GM18870 (cell line): ENCODE results near the gene GLI2.

Experiments used
- ATAC-seq: cut with Tn5 transposase; IDR thresholded peaks from one replicate; pipeline ENCODE4 v1.9.1; 2021; ENCODE audit warnings: moderate library complexity; ENCODE audit not compliant: unreplicated experiment

GLI2 gene

GRCh38 chr2:120735746-120736170 is at the start of gene GLI2:
Gene GLI2, plus strand, starts transcription at chr2:120735868. Its CDS starts 61,453 bp downstream, at chr2:120797321.
- no peak for ATAC-seq

DNA sequence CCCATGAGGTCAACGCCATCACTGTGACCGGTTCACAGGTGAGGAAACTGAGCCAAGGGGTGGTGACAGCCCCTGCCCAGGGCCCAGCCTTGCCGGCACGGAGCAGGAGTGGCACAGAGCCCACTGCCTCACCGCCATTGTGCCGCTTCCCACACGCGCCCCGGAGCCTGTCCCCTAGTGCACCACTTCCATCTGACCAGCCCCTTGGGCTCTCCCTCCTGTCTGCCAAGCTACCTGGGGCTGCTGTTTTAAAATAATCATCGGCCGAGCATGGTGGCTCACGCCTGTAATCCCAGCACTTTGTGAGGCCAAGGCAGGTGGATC is 49.7 kb upstream of the GLI2 start:
- no peak for ATAC-seq

- ATAC-seq = no peak
These were observed 49.0 kb upstream of the GLI2 start for GRCh38 chr2:120686511-120687168.

DNA sequence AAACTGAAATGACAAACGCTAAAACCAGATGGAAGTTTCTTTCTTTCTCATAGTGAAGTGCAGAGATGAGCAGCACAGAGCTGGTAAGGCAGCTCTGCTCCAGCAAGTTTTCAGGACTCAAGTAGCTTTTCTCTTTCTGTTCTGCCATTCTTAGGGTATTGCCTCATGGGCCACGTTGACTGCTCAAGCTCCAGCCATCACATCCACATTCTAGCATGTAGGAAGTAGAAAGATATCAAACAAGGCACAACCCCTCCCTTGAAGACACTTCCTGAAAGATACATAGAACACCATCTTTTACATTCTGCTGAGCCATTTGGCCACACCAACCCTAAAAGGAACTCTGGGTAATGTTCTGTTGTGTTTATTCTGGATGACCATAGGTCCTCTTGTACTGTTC is 48.5 kb upstream of the GLI2 start:
- ATAC-seq = no peak

GRCh38 chr2:120690521-120690920 is 45.1 kb upstream of the GLI2 start:
- ATAC-seq = no peak

- no peak for ATAC-seq
These were observed 44.3 kb upstream of the GLI2 start for GRCh38 chr2:120691410-120691809.

DNA sequence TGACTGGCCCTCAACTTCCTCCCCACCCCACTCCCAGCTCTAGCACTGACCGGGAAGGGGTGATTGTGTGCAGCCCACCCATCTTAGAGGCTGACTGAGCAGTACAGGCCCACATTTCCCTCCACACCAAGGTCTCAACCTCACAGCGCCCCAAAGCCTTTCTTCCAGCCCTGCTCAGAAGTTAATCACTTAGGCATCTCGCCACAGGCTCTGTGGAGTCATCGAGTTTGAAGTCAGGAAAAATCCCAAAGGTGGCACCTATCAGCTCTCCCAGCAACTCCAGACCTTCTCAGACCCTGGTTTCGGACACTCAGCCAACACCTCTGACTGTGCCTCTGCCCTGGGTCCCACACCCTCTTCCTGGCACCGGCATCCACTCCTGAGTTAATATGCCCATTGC is 43.0 kb upstream of the GLI2 start:
- ATAC-seq = no peak

GRCh38 chr2:120693121-120693520 is 42.5 kb upstream of the GLI2 start:
- ATAC-seq = no peak

GRCh38 chr2:120694034-120694433 is 41.6 kb upstream of the GLI2 start:
- no peak for ATAC-seq

DNA sequence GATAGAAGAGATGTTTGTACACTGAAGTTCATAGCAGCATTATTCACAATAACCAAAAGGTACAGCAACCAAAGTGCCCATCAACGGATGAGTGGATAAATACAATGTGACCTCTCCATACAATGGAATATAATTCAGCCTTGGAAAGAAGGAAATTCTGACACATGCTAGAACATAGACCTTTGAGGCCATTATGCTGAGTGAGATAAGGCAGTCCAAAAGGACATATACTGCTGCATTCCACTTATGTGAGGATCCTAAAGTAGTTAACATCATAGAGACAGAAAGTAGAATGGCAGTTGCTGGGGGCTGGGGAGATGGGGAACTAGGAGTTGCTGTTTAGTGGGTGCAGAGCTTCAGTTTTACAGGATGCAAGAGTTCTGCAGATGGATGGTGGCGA is 38.2 kb upstream of the GLI2 start:
- no peak for ATAC-seq

DNA sequence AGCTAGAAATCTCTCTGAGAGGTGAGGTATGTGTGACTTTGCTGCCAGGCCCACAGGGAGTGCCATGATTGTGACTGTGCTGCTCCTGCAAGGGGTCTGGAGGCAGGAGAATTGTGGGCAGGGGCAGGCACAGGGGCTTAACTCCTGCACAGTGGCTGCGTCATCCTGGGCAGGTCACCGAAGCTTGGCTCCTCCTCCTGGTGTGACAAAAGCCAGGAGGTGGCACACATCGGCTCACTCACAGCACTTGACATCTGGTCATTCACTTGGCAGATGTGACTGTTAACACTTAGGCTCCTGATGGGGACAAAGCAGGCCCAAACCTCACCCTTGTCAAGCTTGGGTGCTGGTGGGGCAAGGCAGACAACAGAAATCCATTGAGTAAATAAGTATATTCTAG is 36.4 kb upstream of the GLI2 start:
- ATAC-seq = no peak

GRCh38 chr2:120700659-120701058 is 35.0 kb upstream of the GLI2 start:
- no peak for ATAC-seq

DNA sequence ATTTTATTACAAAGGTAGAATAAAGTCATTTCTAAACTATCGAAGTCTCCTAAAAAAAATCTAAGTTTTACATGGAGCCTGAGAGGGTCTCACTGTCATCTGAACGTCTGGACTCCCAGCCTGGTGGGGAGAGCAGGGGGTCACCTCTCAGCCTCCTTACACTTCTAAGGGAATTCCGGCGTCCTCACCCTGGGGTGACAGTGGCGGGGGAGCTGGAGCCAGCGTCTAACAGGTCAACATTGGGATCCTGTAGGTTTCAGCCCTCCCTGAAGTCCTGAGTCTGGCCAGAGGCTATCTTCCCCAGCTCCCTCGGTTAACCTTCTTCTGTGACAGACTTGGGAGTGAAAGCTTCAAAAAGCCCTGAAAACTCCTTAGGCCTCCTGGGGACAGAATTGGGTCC is 34.6 kb upstream of the GLI2 start:
- ATAC-seq = no peak

DNA sequence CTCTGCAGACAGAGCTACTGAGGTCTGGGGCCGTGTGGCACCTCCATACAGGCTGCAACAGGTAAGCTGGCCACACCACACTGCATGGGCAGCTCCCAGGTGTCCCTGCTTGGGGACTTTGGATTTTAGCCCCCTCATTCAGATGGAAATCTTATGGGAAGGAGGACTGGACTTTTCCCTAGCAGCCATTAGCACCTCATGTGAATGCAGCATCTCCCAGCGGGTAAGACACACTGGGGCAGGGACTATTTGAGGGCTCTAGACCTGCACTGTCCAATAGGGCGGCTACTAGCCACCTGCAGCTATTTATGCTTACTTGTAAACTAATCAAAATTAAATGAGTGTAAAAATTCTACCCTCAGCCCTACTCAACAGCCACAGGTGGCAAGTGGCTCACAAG is 34.2 kb upstream of the GLI2 start:
- ATAC-seq = no peak

DNA sequence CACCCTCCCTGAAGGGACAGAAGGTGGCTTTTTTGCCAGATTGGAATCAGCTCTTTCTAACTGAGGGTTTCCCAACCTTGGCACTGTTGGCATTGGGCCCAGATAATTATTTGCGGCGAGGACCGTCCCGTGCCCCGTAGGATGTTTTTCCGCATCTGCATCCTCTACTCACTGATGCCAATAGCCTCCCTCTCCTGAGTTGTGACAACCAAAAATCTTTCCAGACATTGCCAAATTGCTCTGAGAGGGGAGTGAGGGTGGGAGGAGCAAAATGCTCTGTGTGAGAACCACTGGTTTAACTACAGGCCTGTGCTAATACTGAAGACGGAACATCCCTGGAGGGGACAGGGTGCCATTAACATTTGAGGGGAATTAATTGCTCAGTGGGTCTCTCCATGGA is 33.6 kb upstream of the GLI2 start:
- no peak for ATAC-seq

DNA sequence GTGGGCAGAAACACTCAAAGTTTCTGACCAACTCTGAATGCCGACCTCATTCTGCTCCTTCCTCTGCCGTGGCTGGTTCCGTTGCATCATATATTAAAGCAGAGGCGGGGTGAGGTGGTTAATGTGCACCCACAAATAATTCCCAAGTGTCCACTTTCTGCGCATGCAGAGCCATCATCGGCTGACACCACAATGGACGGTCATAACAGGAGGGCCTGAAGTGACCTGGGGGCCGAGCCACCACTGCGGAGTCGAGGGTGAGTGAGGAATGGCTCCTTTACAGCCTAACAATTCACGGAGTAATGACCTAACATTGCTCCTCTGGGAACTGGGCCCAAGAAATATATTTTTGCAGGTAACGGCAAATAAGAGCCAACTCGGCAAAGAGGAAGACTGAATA is 32.9 kb upstream of the GLI2 start:
- ATAC-seq = no peak

GRCh38 chr2:120703330-120703994 is 32.2 kb upstream of the GLI2 start:
- no peak for ATAC-seq

GRCh38 chr2:120704696-120705095 is 31.0 kb upstream of the GLI2 start:
- no peak for ATAC-seq

DNA sequence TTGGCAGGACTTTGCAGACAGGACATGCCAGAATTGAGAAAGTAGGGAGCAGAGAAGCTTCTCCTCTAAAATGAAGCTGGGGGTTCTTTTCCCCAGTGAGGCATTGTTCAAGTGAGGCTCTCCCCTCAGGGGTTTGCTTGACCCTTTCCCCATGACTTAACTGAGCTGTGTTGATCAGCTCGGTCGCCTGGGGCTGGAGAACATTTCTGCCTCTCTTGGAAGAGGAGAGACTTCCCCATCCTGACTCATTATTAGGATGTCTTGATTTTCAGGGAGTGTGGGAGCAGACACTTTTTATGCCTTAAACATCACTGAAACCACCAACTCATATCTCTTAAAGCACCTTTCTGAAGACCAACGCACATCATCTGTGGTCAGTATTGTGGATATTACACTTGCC is 27.9 kb upstream of the GLI2 start:
- no peak for ATAC-seq

DNA sequence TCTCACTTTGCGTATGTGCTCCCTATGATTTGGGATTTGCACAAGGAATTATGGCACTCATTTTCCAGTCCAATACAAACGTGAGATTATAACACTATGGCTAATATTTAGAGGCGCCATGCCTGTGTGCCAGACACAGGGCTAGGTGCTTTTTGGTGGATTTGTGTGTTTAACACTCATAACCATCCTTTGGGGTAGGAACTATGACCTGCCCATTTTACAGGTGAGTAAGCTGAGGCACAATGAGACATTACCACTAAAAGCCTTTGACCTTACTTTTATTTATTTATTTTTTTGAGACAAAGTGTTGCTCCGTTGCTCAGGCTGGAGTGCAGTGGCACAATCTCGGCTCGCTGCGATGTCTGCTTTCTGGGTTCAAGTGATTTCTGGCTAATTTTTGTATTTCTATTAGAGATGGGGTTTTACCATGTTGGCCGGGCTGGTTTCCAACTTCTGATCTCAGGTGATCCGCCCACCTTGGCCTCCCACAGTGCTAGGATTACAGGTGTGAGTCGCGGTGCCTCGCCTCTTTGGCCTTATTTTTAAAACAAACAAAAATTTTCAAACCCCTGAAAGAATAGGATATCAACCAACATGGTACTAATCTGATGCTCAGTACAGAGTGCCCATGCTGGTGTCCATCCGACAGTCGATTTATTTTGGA is 26.6 kb upstream of the GLI2 start:
- ATAC-seq = no peak

DNA sequence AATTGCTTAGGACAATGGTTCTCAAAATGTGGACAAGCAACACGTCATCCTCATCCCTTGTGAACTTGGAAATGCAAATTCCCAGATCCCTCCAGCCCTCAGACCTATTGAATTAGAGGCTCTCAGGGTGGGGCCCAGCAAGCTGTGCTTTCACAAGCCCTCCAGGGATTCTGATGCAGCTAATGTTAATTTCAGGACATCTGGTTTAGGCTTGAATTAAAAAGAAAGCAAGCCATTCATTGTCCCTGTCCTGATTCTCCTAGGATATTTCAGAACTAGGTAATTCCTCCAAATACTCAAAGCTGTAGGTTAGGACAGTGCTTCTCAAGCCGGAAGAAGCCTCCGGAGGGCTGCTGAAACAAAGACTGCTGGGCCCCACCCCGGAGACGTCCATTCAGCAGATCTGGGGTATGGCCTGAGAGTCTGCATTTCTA is 26.0 kb upstream of the GLI2 start:
- no peak for ATAC-seq

DNA sequence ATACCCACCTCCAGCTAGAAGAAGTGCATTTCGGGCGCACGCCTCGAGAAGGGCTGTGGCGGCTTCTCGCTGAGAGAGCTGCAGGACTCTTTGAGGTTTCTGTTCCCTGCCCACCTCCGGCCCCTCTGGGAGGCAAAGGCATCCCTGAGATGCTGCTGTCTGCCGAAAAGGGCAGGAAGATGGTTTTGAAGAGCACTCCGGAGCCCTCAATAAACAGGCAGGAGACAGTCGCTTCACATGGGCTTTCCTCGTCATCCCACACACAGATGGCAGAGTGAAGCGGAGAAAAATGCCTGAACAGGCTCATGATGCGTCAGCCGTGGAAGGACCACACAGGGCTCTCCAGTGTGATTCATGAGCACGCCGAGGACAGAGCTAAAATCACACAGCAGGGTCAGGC is 25.4 kb upstream of the GLI2 start:
- ATAC-seq = no peak
